Mesenchymal stem cell (in vitro differentiated cells and primary cell): ENCODE measurements around the gene NGF.
"Not testable (repeated sequence)": the region's sequence is repeated elsewhere in the genome, so short reads cannot be mapped to it uniquely, and the experiment has no call there.

Experiments used
- DNase-seq: peaks from one replicate; pipeline ENCODE4 v3.0.0-alpha.2; 2013
- H2AFZ ChIP-seq: one replicate; pipeline ENCODE4 v1.6.1; 2013; ENCODE audit warnings: low read depth, mild to moderate bottlenecking, control low read depth, inconsistent platforms, low read length, moderate library complexity
- H2AK5ac ChIP-seq: 2 replicates; pipeline ENCODE4 v1.6.1; 2013; ENCODE audit warnings: low read length, moderate library complexity, mild to moderate bottlenecking, inconsistent platforms; ENCODE audit not compliant: severe bottlenecking
- H2BK120ac ChIP-seq: one replicate; pipeline ENCODE4 v1.6.1; 2013; ENCODE audit warnings: low read depth, mild to moderate bottlenecking, inconsistent platforms, low read length, moderate library complexity
- H2BK12ac ChIP-seq, 2 experiments: one replicate each; pipeline ENCODE4 v1.6.1; 2013; ENCODE audit warnings: inconsistent platforms in 2 of 2, low read length in 2 of 2, mild to moderate bottlenecking in 2 of 2, moderate library complexity in 2 of 2, control low read depth in 1 of 2
- H2BK15ac ChIP-seq: one replicate; pipeline ENCODE4 v1.6.1; 2013; ENCODE audit warnings: mild to moderate bottlenecking, low read depth, inconsistent platforms; ENCODE audit not compliant: poor library complexity, severe bottlenecking
- H2BK5ac ChIP-seq: 2 replicates; pipeline ENCODE4 v1.6.1; 2013; ENCODE audit warnings: low read depth, mild to moderate bottlenecking, low read length, control low read depth, inconsistent platforms; ENCODE audit not compliant: poor library complexity, severe bottlenecking
- H3K14ac ChIP-seq, 2 experiments: one replicate each; pipeline ENCODE4 v1.6.1; 2013; ENCODE audit warnings: inconsistent platforms in 2 of 2, low read length in 2 of 2, control low read depth in 1 of 2, mild to moderate bottlenecking in 1 of 2, moderate library complexity in 1 of 2
- H3K18ac ChIP-seq, 2 experiments: one replicate each; pipeline ENCODE4 v1.6.1; 2013; ENCODE audit warnings: inconsistent platforms in 2 of 2, low read length in 2 of 2, control low read depth in 1 of 2, low read depth in 1 of 2, mild to moderate bottlenecking in 1 of 2
- H3K23ac ChIP-seq, 2 experiments: one replicate each; pipeline ENCODE4 v1.6.1; 2013; ENCODE audit warnings: inconsistent platforms in 2 of 2, low read length in 2 of 2, mild to moderate bottlenecking in 2 of 2, moderate library complexity in 2 of 2, control low read depth in 1 of 2
- H3K27ac ChIP-seq: 2 replicates; pipeline ENCODE4 v1.5.1; 2013; ENCODE audit warnings: mild to moderate bottlenecking, moderate library complexity, low read length, control low read depth, inconsistent platforms; ENCODE audit not compliant: poor library complexity, severe bottlenecking
- H3K27me3 ChIP-seq, 2 experiments: 2 replicates each; pipeline versions ENCODE4 v1.6.1 to v1.7.0; 2013; ENCODE audit warnings: low read length in 2 of 2, mild to moderate bottlenecking in 2 of 2, moderate library complexity in 2 of 2, control low read depth in 1 of 2, inconsistent platforms in 1 of 2; ENCODE audit not compliant: control insufficient read depth in 1 of 2, insufficient read depth in 1 of 2
- H3K36me3 ChIP-seq, 2 experiments: 2 replicates each; pipeline versions ENCODE4 v1.6.1 to v1.7.0; 2013; ENCODE audit warnings: low read length in 2 of 2, control low read depth in 1 of 2, inconsistent platforms in 1 of 2, low read depth in 1 of 2, mild to moderate bottlenecking in 1 of 2; ENCODE audit not compliant: insufficient read depth in 2 of 2, control insufficient read depth in 1 of 2
- H3K4ac ChIP-seq, 2 experiments: one replicate each; pipeline ENCODE4 v1.6.1; 2013; ENCODE audit warnings: inconsistent platforms in 2 of 2, low read length in 2 of 2, mild to moderate bottlenecking in 2 of 2, moderate library complexity in 2 of 2, control low read depth in 1 of 2, low read depth in 1 of 2
- H3K4me1 ChIP-seq: 2 replicates; pipeline ENCODE4 v1.6.1; 2013; ENCODE audit warnings: low read depth, low read length, control low read depth; ENCODE audit not compliant: control insufficient read depth, insufficient read depth
- H3K4me2 ChIP-seq: 2 replicates; pipeline ENCODE4 v1.6.1; 2013; ENCODE audit warnings: low read length, mild to moderate bottlenecking, inconsistent platforms; ENCODE audit not compliant: poor library complexity, severe bottlenecking
- H3K4me3 ChIP-seq, 2 experiments: 2 replicates each; pipeline versions ENCODE4 v1.5.1 to v1.7.0; 2013; ENCODE audit warnings: low read length in 2 of 2, mild to moderate bottlenecking in 2 of 2, control low read depth in 1 of 2, low read depth in 1 of 2; ENCODE audit not compliant: insufficient read depth in 1 of 2
- H3K79me1 ChIP-seq: replicated peaks from 2 replicates; pipeline ENCODE4 v1.6.1; 2013; ENCODE audit warnings: mild to moderate bottlenecking, control low read depth, low read length, inconsistent platforms; ENCODE audit not compliant: poor library complexity, severe bottlenecking
- H3K9ac ChIP-seq: 2 replicates; pipeline ENCODE4 v1.7.0; 2013; ENCODE audit warnings: mild to moderate bottlenecking, low read length, moderate library complexity
- H3K9me3 ChIP-seq: 2 replicates; pipeline ENCODE4 v1.7.0; 2013; ENCODE audit warnings: mild to moderate bottlenecking, low read length; ENCODE audit not compliant: control insufficient read depth
- H4K8ac ChIP-seq: one replicate; pipeline ENCODE4 v1.6.1; 2013; ENCODE audit warnings: inconsistent platforms, mild to moderate bottlenecking, low read length, moderate library complexity
- H4K91ac ChIP-seq: one replicate; pipeline ENCODE4 v1.6.1; 2013; ENCODE audit warnings: mild to moderate bottlenecking, low read length, inconsistent platforms
- WGBS: methylation state at CpG from one replicate; pipeline ENCODE4 v1.1.7; 2013; ENCODE audit warnings: mixed read lengths; 5-methylcytosine and 5-hydroxymethylcytosine counted together

The NGF gene

DNA sequence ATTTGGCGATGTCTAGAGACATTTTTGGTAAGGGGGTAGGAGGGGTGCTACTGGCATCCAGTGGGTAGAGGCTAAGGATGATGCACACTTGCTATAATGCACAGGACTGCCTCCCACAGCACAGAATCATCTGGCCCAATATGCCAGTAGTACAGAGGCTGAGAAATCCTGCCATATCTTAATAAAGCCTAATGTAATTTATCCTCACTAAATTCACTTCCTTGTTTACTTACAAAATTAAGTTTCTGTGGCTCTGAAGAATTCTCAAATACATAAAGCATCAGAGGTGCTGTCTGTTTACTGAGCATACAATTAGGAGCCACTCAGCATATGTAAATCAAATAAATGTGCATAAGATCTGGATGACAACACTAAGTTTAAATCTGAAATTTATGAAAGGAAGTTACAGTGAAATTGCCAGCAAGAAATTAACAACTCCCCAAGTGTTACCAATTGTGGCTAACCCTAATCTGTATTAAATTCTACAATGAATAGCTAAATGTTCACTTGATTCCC is 26.5 kb downstream of the NGF start:
- no peaks in the 10 kb centered on the region for H3K27me3 ChIP-seq
- H2AFZ ChIP-seq: no peak overlapping the region
- H3K9me3 ChIP-seq: no peaks in the 10 kb centered on the region
- no peak for DNase-seq
- no peak overlapping the region for H3K27ac ChIP-seq
- H2BK12ac ChIP-seq: no peak overlapping the region
- H4K8ac ChIP-seq: no peak overlapping the region
- H4K91ac ChIP-seq: no peak overlapping the region
- no peaks in the 10 kb centered on the region for H3K36me3 ChIP-seq
- no peaks in the 10 kb centered on the region for H3K79me1 ChIP-seq
- no peak overlapping the region for H2AK5ac ChIP-seq
- H3K4ac ChIP-seq: no peak overlapping the region
- H2BK5ac ChIP-seq: no peak overlapping the region
- no peak overlapping the region for H3K9ac ChIP-seq
- no peak overlapping the region for H3K4me3 ChIP-seq
- H3K4me2 ChIP-seq: no peak overlapping the region
- no peak overlapping the region for H2BK15ac ChIP-seq
- H3K4me1 ChIP-seq: peaks cover 5% of the 10 kb centered on the region
- no peak overlapping the region for H2BK120ac ChIP-seq
- WGBS: no CpG with 5 or more reads among the region's 1 CpG
- H3K23ac ChIP-seq: no peak overlapping the region
- H3K14ac ChIP-seq: no peak overlapping the region
- no peak overlapping the region for H3K18ac ChIP-seq

DNA sequence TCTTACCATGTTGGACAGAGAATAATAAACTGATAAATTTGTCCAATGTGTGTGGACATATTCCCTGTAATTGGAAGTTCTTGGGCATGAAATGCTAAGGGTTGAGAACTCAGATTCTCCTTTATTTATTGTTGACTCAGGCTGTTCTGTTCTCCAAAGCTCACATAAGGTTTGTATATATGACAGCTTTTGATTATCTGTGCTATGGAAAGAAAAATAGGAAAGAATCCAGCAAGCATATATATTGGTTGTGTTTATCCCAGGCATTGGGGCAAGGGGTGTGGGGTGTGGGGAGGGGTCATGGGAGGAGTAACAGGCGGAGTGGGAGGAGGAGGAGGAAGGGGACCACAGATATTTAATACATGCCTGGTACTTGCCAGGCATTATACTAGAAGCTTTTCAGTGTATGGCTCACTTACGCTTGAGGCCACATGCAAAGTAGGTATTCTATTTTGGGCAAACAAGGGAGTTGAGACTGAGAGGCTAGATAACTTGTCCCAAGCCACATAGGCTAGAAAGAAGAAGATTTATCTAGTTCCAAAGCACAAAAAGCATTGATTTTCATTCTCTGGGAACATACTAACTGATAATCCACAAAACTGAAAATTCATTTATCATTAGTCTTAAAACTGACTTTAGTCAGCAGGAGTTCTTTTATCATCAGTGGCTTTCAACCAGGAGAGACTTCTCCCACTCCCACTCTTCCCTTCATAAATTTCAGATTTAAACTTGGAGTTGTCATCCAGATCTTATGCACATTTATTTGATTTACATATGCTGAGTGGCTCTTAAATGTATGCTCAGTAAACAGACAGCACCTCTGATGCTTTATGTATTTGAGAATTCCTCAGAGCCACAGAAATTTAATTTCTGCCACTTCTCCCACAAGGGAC is 27.2 kb downstream of the NGF start:
- Histone ChIP-seq H3K4ac (no peak overlapping the region), H3K4me1 (peaks cover 5% of the 10 kb centered on the region), H3K23ac (no peak overlapping the region), H2BK5ac (no peak overlapping the region), H2AFZ (no peak overlapping the region), H2BK120ac (no peak overlapping the region), H3K4me3 (no peak overlapping the region), H2BK12ac (no peak overlapping the region), H3K27ac (no peak overlapping the region), H2AK5ac (no peak overlapping the region), H3K14ac (no peak overlapping the region), H3K18ac (no peak overlapping the region), H3K4me2 (no peak overlapping the region), H3K79me1 (no peaks in the 10 kb centered on the region), H4K8ac (no peak overlapping the region), H3K27me3 (no peaks in the 10 kb centered on the region), H3K9ac (no peak overlapping the region), H4K91ac (no peak overlapping the region), H3K36me3 (no peaks in the 10 kb centered on the region), H2BK15ac (no peak overlapping the region), H3K9me3 (no peaks in the 10 kb centered on the region)
- DNase-seq: no peak
- WGBS: 98% methylated on average over 2 of the region's 2 CpGs

DNA sequence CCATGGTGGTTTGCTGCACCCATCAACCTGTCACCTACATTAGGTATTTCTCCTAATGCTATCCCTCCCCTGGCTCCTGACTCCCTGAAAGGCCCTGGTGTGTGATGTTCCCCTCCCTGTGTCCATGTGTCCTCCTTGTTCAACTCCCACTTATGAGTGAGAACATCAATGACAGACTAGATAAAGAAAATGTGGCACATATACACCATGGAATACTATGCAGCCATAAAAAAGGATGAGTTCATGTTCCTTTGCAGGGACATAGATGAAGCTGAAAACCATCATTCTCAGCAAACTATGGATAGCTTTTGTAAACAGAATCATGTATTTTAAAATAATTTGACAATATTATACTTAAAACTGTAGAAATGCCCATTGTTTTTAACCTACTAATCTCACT is 28.5 kb downstream of the NGF start:
- not testable (repeated sequence) for H3K27ac ChIP-seq, H4K8ac ChIP-seq, H3K4me3 ChIP-seq, H3K14ac ChIP-seq, H3K79me1 ChIP-seq, H3K9ac ChIP-seq, H3K18ac ChIP-seq, H3K36me3 ChIP-seq, H4K91ac ChIP-seq, H2BK5ac ChIP-seq, H2BK120ac ChIP-seq, H3K9me3 ChIP-seq, DNase-seq, H2BK15ac ChIP-seq, H2BK12ac ChIP-seq, H3K4me2 ChIP-seq, H3K27me3 ChIP-seq, H2AK5ac ChIP-seq, H2AFZ ChIP-seq, H3K4ac ChIP-seq, H3K4me1 ChIP-seq, H3K23ac ChIP-seq

DNA sequence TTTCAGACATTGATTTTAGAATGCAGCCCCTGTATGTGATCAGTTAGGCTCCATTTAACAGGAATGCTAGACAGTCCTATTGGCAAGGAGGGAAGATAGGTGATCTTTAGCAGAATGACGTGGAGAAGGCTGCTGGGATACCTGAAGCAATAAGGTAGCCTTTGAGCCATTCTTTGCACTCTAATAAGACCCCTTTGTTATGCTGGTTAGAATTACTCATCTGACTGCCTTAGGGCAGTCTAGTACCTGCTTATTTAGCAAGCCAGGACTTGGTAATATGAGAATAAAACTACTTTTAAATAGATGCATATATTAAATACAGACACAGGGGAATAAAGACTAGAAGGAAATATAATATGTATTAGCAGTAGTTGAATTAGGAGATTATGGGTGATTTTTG is 29.1 kb downstream of the NGF start:
- no peak overlapping the region for H3K4me2 ChIP-seq
- no peak for DNase-seq

More for the DNA sequence above, 29.1 kb downstream of the NGF start:
- Histone ChIP-seq H3K4me3 (no peak overlapping the region), H3K23ac (no peak overlapping the region), H4K8ac (no peak overlapping the region), H4K91ac (no peak overlapping the region), H2AFZ (no peak overlapping the region), H2AK5ac (no peak overlapping the region), H2BK15ac (no peak overlapping the region), H2BK5ac (no peak overlapping the region), H3K27ac (no peak overlapping the region), H3K4me1 (no peaks in the 10 kb centered on the region), H3K9me3 (no peaks in the 10 kb centered on the region), H3K9ac (no peak overlapping the region), H3K36me3 (no peaks in the 10 kb centered on the region), H3K27me3 (no peaks in the 10 kb centered on the region), H3K14ac (no peak overlapping the region), H3K18ac (no peak overlapping the region), H3K79me1 (no peaks in the 10 kb centered on the region), H3K4ac (no peak overlapping the region), H2BK120ac (no peak overlapping the region), H2BK12ac (no peak overlapping the region)
- 100% methylated on average over 1 of the region's 1 CpG for WGBS
